H1 (cell line): ENCODE measurements around the gene TRIP11. TPM values are rescaled to one million over a fixed set of nuclear protein-coding genes. Genes with fewer than 3 reads are reported as not detected.

ENCODE experiments used
- BRCA1 ChIP-seq: IDR thresholded peaks from 2 replicates; pipeline ENCODE4 v1.6.1; 2012; ENCODE audit warnings: low read depth, low read length, improper control_type of control experiment
- polyA plus RNA-seq, 7 experiments: library from polyadenylated mRNA; depleted of rRNA in 3 of 7; stranded (reverse) in 5 of 7; unstranded in 2 of 7; fragments of >200 nt in 5 of 7; fragments of 200-250 nt in 2 of 7; gene quantifications; 1 replicate in 5 of 7; 2 replicates in 1 of 7; 4 replicates in 1 of 7; pipeline versions ENCODE4 v1.2.1 to v1.2.3, GENCODE V29; 2011 to 2013; ENCODE audit warnings: missing spikeins in 2 of 7, mixed read lengths in 2 of 7
- total RNA-seq: library from RNA; stranded (reverse); fragmentation: NEBNext Ultra II Directional; extraction: Animal tissue kit (Norgen Biotek cat#: 25700); gene quantifications from 2 replicates; pipeline ENCODE4 v1.2.1, GENCODE V29; 2021
- TF ChIP-seq, protein P1 (sequence below): fragments of 300-600 bp; sonication (generic); IDR thresholded peaks from 2 replicates; pipeline ENCODE4 v1.7.1; 2012; ENCODE audit warnings: low read length, moderate library complexity, mild to moderate bottlenecking, inconsistent platforms; ENCODE audit not compliant: insufficient replicate concordance

TRIP11 gene
- total and polyA plus RNA-seq, 2 of the 8 experiments (the other 6 are each of a cell fraction or from before 2014, with no cell fraction given), result 3.3 to 30.4 TPM

DNA sequence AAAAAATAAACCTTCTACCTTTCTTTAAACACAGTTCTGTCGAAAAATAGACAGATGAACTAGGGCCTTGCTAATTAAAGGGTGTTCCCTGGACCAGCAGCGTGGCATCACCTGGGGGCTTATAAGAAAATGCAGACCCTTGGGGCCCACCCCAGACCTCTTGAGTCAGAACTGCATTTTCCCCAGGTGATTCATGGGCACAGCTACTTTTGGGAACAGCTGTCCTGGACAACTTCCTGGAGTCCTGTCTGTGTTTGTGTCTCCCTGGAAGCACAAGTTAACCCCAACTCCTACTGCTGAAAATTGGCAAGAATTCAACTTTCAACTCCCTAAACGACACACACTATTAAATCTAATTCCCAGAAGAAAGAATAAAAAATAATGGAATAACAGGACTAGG is 110.2 kb downstream of the TRIP11 start (continued):
- TF ChIP-seq, protein P1, sequence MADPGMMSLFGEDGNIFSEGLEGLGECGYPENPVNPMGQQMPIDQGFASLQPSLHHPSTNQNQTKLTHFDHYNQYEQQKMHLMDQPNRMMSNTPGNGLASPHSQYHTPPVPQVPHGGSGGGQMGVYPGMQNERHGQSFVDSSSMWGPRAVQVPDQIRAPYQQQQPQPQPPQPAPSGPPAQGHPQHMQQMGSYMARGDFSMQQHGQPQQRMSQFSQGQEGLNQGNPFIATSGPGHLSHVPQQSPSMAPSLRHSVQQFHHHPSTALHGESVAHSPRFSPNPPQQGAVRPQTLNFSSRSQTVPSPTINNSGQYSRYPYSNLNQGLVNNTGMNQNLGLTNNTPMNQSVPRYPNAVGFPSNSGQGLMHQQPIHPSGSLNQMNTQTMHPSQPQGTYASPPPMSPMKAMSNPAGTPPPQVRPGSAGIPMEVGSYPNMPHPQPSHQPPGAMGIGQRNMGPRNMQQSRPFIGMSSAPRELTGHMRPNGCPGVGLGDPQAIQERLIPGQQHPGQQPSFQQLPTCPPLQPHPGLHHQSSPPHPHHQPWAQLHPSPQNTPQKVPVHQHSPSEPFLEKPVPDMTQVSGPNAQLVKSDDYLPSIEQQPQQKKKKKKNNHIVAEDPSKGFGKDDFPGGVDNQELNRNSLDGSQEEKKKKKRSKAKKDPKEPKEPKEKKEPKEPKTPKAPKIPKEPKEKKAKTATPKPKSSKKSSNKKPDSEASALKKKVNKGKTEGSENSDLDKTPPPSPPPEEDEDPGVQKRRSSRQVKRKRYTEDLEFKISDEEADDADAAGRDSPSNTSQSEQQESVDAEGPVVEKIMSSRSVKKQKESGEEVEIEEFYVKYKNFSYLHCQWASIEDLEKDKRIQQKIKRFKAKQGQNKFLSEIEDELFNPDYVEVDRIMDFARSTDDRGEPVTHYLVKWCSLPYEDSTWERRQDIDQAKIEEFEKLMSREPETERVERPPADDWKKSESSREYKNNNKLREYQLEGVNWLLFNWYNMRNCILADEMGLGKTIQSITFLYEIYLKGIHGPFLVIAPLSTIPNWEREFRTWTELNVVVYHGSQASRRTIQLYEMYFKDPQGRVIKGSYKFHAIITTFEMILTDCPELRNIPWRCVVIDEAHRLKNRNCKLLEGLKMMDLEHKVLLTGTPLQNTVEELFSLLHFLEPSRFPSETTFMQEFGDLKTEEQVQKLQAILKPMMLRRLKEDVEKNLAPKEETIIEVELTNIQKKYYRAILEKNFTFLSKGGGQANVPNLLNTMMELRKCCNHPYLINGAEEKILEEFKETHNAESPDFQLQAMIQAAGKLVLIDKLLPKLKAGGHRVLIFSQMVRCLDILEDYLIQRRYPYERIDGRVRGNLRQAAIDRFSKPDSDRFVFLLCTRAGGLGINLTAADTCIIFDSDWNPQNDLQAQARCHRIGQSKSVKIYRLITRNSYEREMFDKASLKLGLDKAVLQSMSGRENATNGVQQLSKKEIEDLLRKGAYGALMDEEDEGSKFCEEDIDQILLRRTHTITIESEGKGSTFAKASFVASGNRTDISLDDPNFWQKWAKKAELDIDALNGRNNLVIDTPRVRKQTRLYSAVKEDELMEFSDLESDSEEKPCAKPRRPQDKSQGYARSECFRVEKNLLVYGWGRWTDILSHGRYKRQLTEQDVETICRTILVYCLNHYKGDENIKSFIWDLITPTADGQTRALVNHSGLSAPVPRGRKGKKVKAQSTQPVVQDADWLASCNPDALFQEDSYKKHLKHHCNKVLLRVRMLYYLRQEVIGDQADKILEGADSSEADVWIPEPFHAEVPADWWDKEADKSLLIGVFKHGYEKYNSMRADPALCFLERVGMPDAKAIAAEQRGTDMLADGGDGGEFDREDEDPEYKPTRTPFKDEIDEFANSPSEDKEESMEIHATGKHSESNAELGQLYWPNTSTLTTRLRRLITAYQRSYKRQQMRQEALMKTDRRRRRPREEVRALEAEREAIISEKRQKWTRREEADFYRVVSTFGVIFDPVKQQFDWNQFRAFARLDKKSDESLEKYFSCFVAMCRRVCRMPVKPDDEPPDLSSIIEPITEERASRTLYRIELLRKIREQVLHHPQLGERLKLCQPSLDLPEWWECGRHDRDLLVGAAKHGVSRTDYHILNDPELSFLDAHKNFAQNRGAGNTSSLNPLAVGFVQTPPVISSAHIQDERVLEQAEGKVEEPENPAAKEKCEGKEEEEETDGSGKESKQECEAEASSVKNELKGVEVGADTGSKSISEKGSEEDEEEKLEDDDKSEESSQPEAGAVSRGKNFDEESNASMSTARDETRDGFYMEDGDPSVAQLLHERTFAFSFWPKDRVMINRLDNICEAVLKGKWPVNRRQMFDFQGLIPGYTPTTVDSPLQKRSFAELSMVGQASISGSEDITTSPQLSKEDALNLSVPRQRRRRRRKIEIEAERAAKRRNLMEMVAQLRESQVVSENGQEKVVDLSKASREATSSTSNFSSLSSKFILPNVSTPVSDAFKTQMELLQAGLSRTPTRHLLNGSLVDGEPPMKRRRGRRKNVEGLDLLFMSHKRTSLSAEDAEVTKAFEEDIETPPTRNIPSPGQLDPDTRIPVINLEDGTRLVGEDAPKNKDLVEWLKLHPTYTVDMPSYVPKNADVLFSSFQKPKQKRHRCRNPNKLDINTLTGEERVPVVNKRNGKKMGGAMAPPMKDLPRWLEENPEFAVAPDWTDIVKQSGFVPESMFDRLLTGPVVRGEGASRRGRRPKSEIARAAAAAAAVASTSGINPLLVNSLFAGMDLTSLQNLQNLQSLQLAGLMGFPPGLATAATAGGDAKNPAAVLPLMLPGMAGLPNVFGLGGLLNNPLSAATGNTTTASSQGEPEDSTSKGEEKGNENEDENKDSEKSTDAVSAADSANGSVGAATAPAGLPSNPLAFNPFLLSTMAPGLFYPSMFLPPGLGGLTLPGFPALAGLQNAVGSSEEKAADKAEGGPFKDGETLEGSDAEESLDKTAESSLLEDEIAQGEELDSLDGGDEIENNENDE, result no peak
- TF ChIP-seq BRCA1, result no peak
